Measurements from ENCODE around the gene DBP.
A peak's percentile ranks its signal among the peaks of the same experiment; 100 is the strongest.

DNA sequence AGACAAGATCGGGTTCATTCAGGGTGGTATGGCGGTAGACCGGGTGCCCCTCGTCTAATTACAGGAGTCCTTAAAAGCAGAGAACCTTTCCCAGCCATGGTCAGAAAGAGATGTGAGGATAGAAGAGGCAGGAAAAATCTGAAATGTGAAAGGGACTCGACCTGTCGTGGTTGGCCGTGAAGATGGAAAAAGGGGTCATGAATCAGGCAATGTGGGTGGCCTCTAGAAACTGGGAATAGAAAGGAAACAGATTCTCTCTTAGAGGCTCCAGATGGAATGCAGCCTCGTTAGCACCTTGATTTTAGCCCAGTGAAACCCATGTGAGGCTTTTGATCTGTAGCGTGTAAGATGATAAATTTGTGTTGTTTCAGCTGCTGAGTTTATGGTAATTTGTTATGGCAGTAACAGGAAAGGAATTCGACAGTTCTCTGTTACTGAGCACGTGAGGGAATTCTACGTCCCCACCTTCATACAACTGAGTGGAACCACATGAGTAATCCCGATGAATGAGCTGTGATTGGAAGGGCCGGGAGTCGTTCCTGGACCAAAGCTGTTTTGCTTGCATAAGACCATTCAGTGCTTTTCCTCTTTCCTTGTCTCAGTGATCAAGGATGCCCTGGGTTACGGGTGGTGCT, 19.8 kb upstream of the DBP start:
- no peak for TF ChIP-seq OSR2 (tag by site-specific recombination; IDR thresholded peaks at IDR 0.05)
- TF ChIP-seq, protein P1, sequence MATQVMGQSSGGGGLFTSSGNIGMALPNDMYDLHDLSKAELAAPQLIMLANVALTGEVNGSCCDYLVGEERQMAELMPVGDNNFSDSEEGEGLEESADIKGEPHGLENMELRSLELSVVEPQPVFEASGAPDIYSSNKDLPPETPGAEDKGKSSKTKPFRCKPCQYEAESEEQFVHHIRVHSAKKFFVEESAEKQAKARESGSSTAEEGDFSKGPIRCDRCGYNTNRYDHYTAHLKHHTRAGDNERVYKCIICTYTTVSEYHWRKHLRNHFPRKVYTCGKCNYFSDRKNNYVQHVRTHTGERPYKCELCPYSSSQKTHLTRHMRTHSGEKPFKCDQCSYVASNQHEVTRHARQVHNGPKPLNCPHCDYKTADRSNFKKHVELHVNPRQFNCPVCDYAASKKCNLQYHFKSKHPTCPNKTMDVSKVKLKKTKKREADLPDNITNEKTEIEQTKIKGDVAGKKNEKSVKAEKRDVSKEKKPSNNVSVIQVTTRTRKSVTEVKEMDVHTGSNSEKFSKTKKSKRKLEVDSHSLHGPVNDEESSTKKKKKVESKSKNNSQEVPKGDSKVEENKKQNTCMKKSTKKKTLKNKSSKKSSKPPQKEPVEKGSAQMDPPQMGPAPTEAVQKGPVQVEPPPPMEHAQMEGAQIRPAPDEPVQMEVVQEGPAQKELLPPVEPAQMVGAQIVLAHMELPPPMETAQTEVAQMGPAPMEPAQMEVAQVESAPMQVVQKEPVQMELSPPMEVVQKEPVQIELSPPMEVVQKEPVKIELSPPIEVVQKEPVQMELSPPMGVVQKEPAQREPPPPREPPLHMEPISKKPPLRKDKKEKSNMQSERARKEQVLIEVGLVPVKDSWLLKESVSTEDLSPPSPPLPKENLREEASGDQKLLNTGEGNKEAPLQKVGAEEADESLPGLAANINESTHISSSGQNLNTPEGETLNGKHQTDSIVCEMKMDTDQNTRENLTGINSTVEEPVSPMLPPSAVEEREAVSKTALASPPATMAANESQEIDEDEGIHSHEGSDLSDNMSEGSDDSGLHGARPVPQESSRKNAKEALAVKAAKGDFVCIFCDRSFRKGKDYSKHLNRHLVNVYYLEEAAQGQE (tag by site-specific recombination; IDR thresholded peaks at IDR 0.05): no peak
- TF ChIP-seq, protein P2, sequence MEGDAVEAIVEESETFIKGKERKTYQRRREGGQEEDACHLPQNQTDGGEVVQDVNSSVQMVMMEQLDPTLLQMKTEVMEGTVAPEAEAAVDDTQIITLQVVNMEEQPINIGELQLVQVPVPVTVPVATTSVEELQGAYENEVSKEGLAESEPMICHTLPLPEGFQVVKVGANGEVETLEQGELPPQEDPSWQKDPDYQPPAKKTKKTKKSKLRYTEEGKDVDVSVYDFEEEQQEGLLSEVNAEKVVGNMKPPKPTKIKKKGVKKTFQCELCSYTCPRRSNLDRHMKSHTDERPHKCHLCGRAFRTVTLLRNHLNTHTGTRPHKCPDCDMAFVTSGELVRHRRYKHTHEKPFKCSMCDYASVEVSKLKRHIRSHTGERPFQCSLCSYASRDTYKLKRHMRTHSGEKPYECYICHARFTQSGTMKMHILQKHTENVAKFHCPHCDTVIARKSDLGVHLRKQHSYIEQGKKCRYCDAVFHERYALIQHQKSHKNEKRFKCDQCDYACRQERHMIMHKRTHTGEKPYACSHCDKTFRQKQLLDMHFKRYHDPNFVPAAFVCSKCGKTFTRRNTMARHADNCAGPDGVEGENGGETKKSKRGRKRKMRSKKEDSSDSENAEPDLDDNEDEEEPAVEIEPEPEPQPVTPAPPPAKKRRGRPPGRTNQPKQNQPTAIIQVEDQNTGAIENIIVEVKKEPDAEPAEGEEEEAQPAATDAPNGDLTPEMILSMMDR (tag by site-specific recombination; IDR thresholded peaks at IDR 0.05): no peak
- TF ChIP-seq KLF7 (tag by site-specific recombination; IDR thresholded peaks at IDR 0.05; ENCODE audit: borderline replicate concordance): no peak
- peak; percentile 52; the same call in 1 of the 2 replicates for TF ChIP-seq BCL11A (tag by site-specific recombination; IDR thresholded peaks at IDR 0.05; ENCODE audit: low read depth)
- TF ChIP-seq ZNF350 (tag by site-specific recombination; IDR thresholded peaks at IDR 0.05): no peak
- TF ChIP-seq ZNF302 (tag by site-specific recombination; IDR thresholded peaks at IDR 0.05; ENCODE audit: low read depth): no peak
